ENCODE results near the gene UMODL1.
A peak's percentile ranks its signal among the peaks of the same experiment; 100 is the strongest.

Gene UMODL1

GRCh38 chr21:42093186-42093585 lies 22.1 kb downstream of the UMODL1 start:
- DNase-seq (ENCODE audit: insufficient read length, low spot score) = no peak
- no peak for FAIRE-seq

GRCh38 chr21:42093991-42094421 lies 22.9 kb downstream of the UMODL1 start:
- DNase-seq (ENCODE audit: insufficient read length, low spot score) (peak; percentile 72), FAIRE-seq (no peak)

GRCh38 chr21:42094811-42095210 lies 23.7 kb downstream of the UMODL1 start:
- DNase-seq (ENCODE audit: insufficient read length, low spot score) = no peak
- no peak for FAIRE-seq

GRCh38 chr21:42095581-42095980 lies 24.5 kb downstream of the UMODL1 start:
- DNase-seq (ENCODE audit: insufficient read length, low spot score) (no peak), FAIRE-seq (no peak)

GRCh38 chr21:42096566-42096965 lies 25.4 kb downstream of the UMODL1 start:
- FAIRE-seq (no peak), DNase-seq (ENCODE audit: insufficient read length, low spot score) (no peak)

GRCh38 chr21:42097274-42097673 lies 26.2 kb downstream of the UMODL1 start:
- DNase-seq (ENCODE audit: insufficient read length, low spot score) = no peak
- FAIRE-seq = no peak

GRCh38 chr21:42097860-42098454 lies 26.8 kb downstream of the UMODL1 start:
- DNase-seq (ENCODE audit: insufficient read length, low spot score) (peak; percentile 94), FAIRE-seq (peak; percentile 72)

- DNase-seq (ENCODE audit: insufficient read length, low spot score) = no peak
- no peak for FAIRE-seq
Observed at GRCh38 chr21:42098957-42099505, 27.9 kb downstream of the UMODL1 start.

GRCh38 chr21:42101246-42101645 lies 30.1 kb downstream of the UMODL1 start:
- FAIRE-seq (no peak), DNase-seq (ENCODE audit: insufficient read length, low spot score) (no peak)

- FAIRE-seq = no peak
- DNase-seq (ENCODE audit: insufficient read length, low spot score) = no peak
Observed at GRCh38 chr21:42102076-42102475, 31.0 kb downstream of the UMODL1 start.

- DNase-seq (ENCODE audit: insufficient read length, low spot score) = no peak
- FAIRE-seq = no peak
Observed at GRCh38 chr21:42102526-42102925, 31.4 kb downstream of the UMODL1 start.

GRCh38 chr21:42102991-42103390 lies 31.9 kb downstream of the UMODL1 start:
- FAIRE-seq (peak; percentile 38), DNase-seq (ENCODE audit: insufficient read length, low spot score) (no peak)

GRCh38 chr21:42103843-42104242 lies 32.7 kb downstream of the UMODL1 start:
- FAIRE-seq (no peak), DNase-seq (ENCODE audit: insufficient read length, low spot score) (no peak)

GRCh38 chr21:42105476-42106315 lies 34.6 kb downstream of the UMODL1 start:
- FAIRE-seq = no peak
- DNase-seq (ENCODE audit: insufficient read length, low spot score) = no peak

GRCh38 chr21:42106425-42106824 lies 35.3 kb downstream of the UMODL1 start:
- DNase-seq (ENCODE audit: insufficient read length, low spot score) (no peak), FAIRE-seq (no peak)

- FAIRE-seq = no peak
- no peak for DNase-seq (ENCODE audit: insufficient read length, low spot score)
Observed at GRCh38 chr21:42107177-42107880, 36.2 kb downstream of the UMODL1 start.

GRCh38 chr21:42107881-42108553 lies 36.9 kb downstream of the UMODL1 start:
- FAIRE-seq = peak; percentile 20
- DNase-seq (ENCODE audit: insufficient read length, low spot score) = peak; percentile 79

- FAIRE-seq = no peak
- no peak for DNase-seq (ENCODE audit: insufficient read length, low spot score)
Observed at GRCh38 chr21:42108554-42109340, 37.6 kb downstream of the UMODL1 start.

GRCh38 chr21:42109473-42109872 lies 38.4 kb downstream of the UMODL1 start:
- no peak for FAIRE-seq
- DNase-seq (ENCODE audit: insufficient read length, low spot score) = no peak
